Measurements from ENCODE around the gene RLF.

DNA sequence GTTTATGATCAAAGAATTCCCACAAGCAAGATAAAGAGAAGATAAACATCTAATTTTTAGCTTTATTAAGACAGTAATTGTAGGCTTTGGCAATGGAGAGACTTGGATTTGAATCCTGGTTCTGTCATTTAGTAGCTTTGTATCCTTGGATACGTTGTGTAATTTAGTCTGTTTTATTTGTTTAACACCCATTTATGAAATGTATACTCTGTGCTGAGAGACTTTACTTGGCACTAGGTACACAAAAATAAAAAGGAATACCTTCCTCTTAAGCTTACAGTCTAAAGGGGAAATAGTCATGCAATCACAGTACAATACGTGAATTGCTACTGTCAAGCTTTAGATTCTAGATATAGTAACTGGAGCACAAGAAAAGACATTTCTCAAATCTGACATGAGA, 120.7 kb downstream of the RLF start:
- TF ChIP-seq, protein P1, sequence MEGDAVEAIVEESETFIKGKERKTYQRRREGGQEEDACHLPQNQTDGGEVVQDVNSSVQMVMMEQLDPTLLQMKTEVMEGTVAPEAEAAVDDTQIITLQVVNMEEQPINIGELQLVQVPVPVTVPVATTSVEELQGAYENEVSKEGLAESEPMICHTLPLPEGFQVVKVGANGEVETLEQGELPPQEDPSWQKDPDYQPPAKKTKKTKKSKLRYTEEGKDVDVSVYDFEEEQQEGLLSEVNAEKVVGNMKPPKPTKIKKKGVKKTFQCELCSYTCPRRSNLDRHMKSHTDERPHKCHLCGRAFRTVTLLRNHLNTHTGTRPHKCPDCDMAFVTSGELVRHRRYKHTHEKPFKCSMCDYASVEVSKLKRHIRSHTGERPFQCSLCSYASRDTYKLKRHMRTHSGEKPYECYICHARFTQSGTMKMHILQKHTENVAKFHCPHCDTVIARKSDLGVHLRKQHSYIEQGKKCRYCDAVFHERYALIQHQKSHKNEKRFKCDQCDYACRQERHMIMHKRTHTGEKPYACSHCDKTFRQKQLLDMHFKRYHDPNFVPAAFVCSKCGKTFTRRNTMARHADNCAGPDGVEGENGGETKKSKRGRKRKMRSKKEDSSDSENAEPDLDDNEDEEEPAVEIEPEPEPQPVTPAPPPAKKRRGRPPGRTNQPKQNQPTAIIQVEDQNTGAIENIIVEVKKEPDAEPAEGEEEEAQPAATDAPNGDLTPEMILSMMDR (IDR thresholded peaks at IDR 0.05; ENCODE audit: low read depth, low read length) = no peak
- no peak for TF ChIP-seq POLR2A (IDR thresholded peaks at IDR 0.05; ENCODE audit: extremely low read depth, insufficient read length)
- TF ChIP-seq, protein P2, sequence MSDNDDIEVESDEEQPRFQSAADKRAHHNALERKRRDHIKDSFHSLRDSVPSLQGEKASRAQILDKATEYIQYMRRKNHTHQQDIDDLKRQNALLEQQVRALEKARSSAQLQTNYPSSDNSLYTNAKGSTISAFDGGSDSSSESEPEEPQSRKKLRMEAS (IDR thresholded peaks at IDR 0.05; ENCODE audit: low read depth, low read length) = no peak
